Activated CD4-positive, alpha-beta T cell treated with anti-CD3 and anti-CD28 coated beads for 48 hours (primary cell): ENCODE results near the gene KRIT1.

ENCODE experiments used
- DNase-seq: peaks from one replicate; pipeline ENCODE4 v3.0.0-alpha.2; 2020

KRIT1 gene

DNA sequence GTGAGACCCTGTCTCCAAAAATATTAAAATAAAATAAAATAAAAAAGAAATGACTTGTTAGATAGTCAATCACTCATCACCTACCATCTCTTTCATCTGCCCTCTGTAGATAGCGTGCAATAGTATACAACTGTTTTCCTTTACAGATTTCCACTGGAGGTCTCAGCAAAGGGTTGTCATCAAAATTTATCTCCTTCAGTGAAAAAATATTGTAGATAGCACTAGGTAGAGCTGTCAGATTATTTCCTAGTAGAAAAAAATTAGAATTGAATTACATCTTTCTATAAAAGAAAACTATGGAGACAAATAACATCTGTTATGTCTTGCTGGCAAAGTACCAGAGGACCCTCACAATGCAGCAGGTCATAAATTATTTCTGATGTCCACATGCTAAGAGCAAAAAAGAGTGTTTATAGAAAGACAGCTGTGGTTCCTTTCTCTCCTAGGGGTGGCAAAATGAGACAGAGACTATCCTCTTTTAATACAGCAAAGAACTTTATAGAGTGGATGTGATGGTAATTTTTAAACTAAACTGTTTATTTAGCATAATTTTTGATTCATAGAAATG lies 95.2 kb downstream of the KRIT1 start:
- DNase-seq = no peak

DNA sequence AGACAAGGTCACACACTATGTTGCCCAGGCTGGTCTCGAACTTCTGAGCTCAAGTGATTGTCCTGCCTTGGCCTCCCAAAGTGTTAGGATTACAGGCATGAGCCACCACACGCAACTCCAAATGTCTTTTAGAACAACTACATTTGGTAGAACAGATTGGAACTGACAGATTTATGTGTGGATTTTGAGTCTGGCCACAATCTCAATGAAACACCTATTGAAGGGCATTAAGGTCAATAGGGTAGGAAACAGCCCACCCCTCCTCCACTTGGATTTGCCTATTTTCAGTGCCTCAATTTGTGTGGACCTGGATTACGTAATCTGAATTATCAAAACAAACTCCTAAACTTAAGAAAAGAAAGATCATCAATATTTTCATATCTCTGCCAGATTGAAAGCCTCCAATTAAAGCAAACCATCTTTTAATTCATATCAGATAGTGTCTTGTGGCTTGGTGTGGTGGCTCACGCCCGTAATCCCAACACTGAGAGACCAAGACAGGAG lies 95.9 kb downstream of the KRIT1 start:
- no peak for DNase-seq
